Measurements from ENCODE around the gene FLRT1. TPM values are rescaled to one million over a fixed set of nuclear protein-coding genes. Genes with fewer than 3 reads are reported as not detected.

The FLRT1 gene
- total RNA-seq, 2 donors from 2014 or later, result not detected

GRCh38 chr11:63991558-63991957 is 44.2 kb upstream of the FLRT1 start:
- Mint-ChIP-seq H3K4me3 (no peak overlapping the region), H3K36me3 (ENCODE audit: low read depth) (peaks cover 63% of the 10 kb centered on the region), H3K27me3 (ENCODE audit: insufficient read depth) (no peaks in the 10 kb centered on the region), H3K9me3 (no peaks in the 10 kb centered on the region), H3K4me1 (peaks cover 10% of the 10 kb centered on the region), H3K27ac (no peak overlapping the region)
- Histone ChIP-seq H3K27ac (ENCODE audit: low read depth, low read length) (no peak overlapping the region), H3K9me3 (ENCODE audit: control insufficient read depth, low read length) (no peaks in the 10 kb centered on the region), H3K4me1 (ENCODE audit: control insufficient read depth, insufficient read depth, low read length) (no peaks in the 10 kb centered on the region), H3K9ac (ENCODE audit: extremely low read depth, low read length, poor library complexity, severe bottlenecking) (no peak overlapping the region), H3K36me3 (ENCODE audit: control insufficient read depth, insufficient read depth, low read length) (peaks cover 60% of the 10 kb centered on the region), H3K27me3 (ENCODE audit: control insufficient read depth, insufficient read depth, low read length, poor library complexity, severe bottlenecking) (no peaks in the 10 kb centered on the region), H3K4me3 (ENCODE audit: low read length) (no peak overlapping the region)
- TF ChIP-seq CTCF (conservative IDR thresholded peaks at IDR 0.05), result no peak
- DNase-seq, result no peak
- 93 to 98% methylated on average over 8 to 10 of the region's 10 CpGs for WGBS, 2 experiments (ENCODE audit: insufficient coverage in 1 of 2, insufficient read length in 1 of 2)

GRCh38 chr11:63993100-63993499 is 42.6 kb upstream of the FLRT1 start:
- H3K36me3 ChIP-seq (ENCODE audit: control insufficient read depth, insufficient read depth, low read length), result peaks cover 68% of the 10 kb centered on the region
- peaks cover 2% of the 10 kb centered on the region for H3K4me1 Mint-ChIP-seq
- H3K27ac ChIP-seq (ENCODE audit: low read depth, low read length), result no peak overlapping the region
- no peak overlapping the region for H3K27ac Mint-ChIP-seq
- no peaks in the 10 kb centered on the region for H3K27me3 Mint-ChIP-seq (ENCODE audit: insufficient read depth)
- 94 to 98% methylated on average over 5 of the region's 5 CpGs for WGBS, 2 experiments (ENCODE audit: insufficient coverage in 1 of 2, insufficient read length in 1 of 2)
- no peaks in the 10 kb centered on the region for H3K9me3 ChIP-seq (ENCODE audit: control insufficient read depth, low read length)
- H3K9ac ChIP-seq (ENCODE audit: extremely low read depth, low read length, poor library complexity, severe bottlenecking), result no peak overlapping the region
- H3K4me1 ChIP-seq (ENCODE audit: control insufficient read depth, insufficient read depth, low read length), result no peaks in the 10 kb centered on the region
- H3K36me3 Mint-ChIP-seq (ENCODE audit: low read depth), result peaks cover 73% of the 10 kb centered on the region
- no peak overlapping the region for H3K4me3 ChIP-seq (ENCODE audit: low read length)
- no peak for TF ChIP-seq CTCF (conservative IDR thresholded peaks at IDR 0.05)
- no peak overlapping the region for H3K4me3 Mint-ChIP-seq
- DNase-seq, result no peak
- no peaks in the 10 kb centered on the region for H3K27me3 ChIP-seq (ENCODE audit: control insufficient read depth, insufficient read depth, low read length, poor library complexity, severe bottlenecking)
- no peaks in the 10 kb centered on the region for H3K9me3 Mint-ChIP-seq

GRCh38 chr11:63993993-63994392 is 41.7 kb upstream of the FLRT1 start:
- 97 to 100% methylated on average over 2 to 6 of the region's 6 CpGs for WGBS, 2 experiments (ENCODE audit: insufficient coverage in 1 of 2, insufficient read length in 1 of 2)
- TF ChIP-seq CTCF (conservative IDR thresholded peaks at IDR 0.05), result no peak
- DNase-seq, result no peak
- H3K9me3 ChIP-seq (ENCODE audit: control insufficient read depth, low read length), result no peaks in the 10 kb centered on the region
- Mint-ChIP-seq H3K27me3 (ENCODE audit: insufficient read depth) (no peaks in the 10 kb centered on the region), H3K9me3 (no peaks in the 10 kb centered on the region), H3K27ac (no peak overlapping the region), H3K4me1 (peaks cover 4% of the 10 kb centered on the region), H3K4me3 (no peak overlapping the region), H3K36me3 (ENCODE audit: low read depth) (peaks cover 70% of the 10 kb centered on the region)
- H3K4me3 ChIP-seq (ENCODE audit: low read length), result no peak overlapping the region
- H3K9ac ChIP-seq (ENCODE audit: extremely low read depth, low read length, poor library complexity, severe bottlenecking), result no peak overlapping the region
- no peaks in the 10 kb centered on the region for H3K27me3 ChIP-seq (ENCODE audit: control insufficient read depth, insufficient read depth, low read length, poor library complexity, severe bottlenecking)
- H3K36me3 ChIP-seq (ENCODE audit: control insufficient read depth, insufficient read depth, low read length), result peaks cover 60% of the 10 kb centered on the region
- H3K4me1 ChIP-seq (ENCODE audit: control insufficient read depth, insufficient read depth, low read length), result no peaks in the 10 kb centered on the region
- H3K27ac ChIP-seq (ENCODE audit: low read depth, low read length), result no peak overlapping the region
